ENCODE results near the gene DNAJC28. TPM values are rescaled to one million over a fixed set of nuclear protein-coding genes. Genes with fewer than 3 reads are reported as not detected.
"Not testable (repeated sequence)": the region's sequence is repeated elsewhere in the genome, so short reads cannot be mapped to it uniquely, and the experiment has no call there.

DNAJC28 gene
- total RNA-seq, 1 donor from 2014 or later: 2.1 TPM

DNA sequence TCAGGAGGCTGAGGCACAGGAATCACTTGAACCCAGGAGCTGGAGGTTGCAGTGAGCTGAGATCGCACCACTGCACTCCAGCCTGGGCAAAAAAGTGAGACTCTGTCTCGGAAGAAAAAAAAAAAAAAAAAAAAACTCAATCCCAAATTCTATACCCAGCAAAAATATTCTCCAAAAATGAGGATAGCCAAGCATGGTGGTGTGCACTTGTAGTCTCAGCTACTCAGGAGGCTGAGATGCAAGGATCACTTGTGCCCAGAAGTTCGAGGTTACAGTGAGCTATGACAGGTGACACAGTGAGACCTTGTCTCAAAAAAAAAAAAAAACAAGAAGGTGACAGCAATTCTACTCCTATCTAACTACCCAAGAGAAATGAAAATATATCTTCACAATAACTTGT is 18.2 kb downstream of the DNAJC28 start:
- TF ChIP-seq, protein P1, sequence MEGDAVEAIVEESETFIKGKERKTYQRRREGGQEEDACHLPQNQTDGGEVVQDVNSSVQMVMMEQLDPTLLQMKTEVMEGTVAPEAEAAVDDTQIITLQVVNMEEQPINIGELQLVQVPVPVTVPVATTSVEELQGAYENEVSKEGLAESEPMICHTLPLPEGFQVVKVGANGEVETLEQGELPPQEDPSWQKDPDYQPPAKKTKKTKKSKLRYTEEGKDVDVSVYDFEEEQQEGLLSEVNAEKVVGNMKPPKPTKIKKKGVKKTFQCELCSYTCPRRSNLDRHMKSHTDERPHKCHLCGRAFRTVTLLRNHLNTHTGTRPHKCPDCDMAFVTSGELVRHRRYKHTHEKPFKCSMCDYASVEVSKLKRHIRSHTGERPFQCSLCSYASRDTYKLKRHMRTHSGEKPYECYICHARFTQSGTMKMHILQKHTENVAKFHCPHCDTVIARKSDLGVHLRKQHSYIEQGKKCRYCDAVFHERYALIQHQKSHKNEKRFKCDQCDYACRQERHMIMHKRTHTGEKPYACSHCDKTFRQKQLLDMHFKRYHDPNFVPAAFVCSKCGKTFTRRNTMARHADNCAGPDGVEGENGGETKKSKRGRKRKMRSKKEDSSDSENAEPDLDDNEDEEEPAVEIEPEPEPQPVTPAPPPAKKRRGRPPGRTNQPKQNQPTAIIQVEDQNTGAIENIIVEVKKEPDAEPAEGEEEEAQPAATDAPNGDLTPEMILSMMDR (IDR thresholded peaks at IDR 0.05; ENCODE audit: insufficient read depth, low read depth, low read length): no peak
- TF ChIP-seq EZH2 (IDR thresholded peaks at IDR 0.05; ENCODE audit: insufficient read depth, low read length): no peak

GRCh38 chr21:33470701-33471100 is 20.8 kb downstream of the DNAJC28 start:
- H3K79me2 ChIP-seq (ENCODE audit: insufficient read depth, low read length): peaks cover 30% of the 10 kb centered on the region

More for the DNA sequence above, 18.2 kb downstream of the DNAJC28 start:
- Mint-ChIP-seq H3K9me3 (ENCODE audit: unreplicated experiment) (no peaks in the 10 kb centered on the region), H3K4me3 (ENCODE audit: unreplicated experiment) (no peak overlapping the region), H3K4me1 (ENCODE audit: low read depth, unreplicated experiment) (peaks cover under 1% of the 10 kb centered on the region), H3K27me3 (ENCODE audit: low read depth, unreplicated experiment) (no peaks in the 10 kb centered on the region), H3K27ac (ENCODE audit: unreplicated experiment) (no peak overlapping the region), H3K36me3 (ENCODE audit: low read depth, unreplicated experiment) (peaks cover 2% of the 10 kb centered on the region)
- no peak overlapping the region for H3K4me3 ChIP-seq (ENCODE audit: insufficient read depth, low read depth, low read length)
- DNase-seq (ENCODE audit: low read depth) (no peak), FAIRE-seq (no peak)
- peaks cover 25% of the 10 kb centered on the region for H4K20me1 ChIP-seq (ENCODE audit: insufficient read depth, low read length)
- no peaks in the 10 kb centered on the region for H3K36me3 ChIP-seq (ENCODE audit: insufficient read depth, low read length)
- no peak overlapping the region for H3K27ac ChIP-seq (ENCODE audit: low read depth, low read length)
- H3K9ac ChIP-seq (ENCODE audit: low read length): no peak overlapping the region
- H3K79me2 ChIP-seq (ENCODE audit: insufficient read depth, low read length): peaks cover 46% of the 10 kb centered on the region
- no peak overlapping the region for H3K4me2 ChIP-seq (ENCODE audit: low read length)
- H2AFZ ChIP-seq (ENCODE audit: low read depth, low read length): no peak overlapping the region
- no peaks in the 10 kb centered on the region for H3K9me3 ChIP-seq (ENCODE audit: insufficient read depth, low read depth, low read length)
- H3K4me1 ChIP-seq (ENCODE audit: insufficient read depth, low read length): peaks cover 3% of the 10 kb centered on the region
- H3K27me3 ChIP-seq (ENCODE audit: insufficient read depth, low read length): no peaks in the 10 kb centered on the region

DNA sequence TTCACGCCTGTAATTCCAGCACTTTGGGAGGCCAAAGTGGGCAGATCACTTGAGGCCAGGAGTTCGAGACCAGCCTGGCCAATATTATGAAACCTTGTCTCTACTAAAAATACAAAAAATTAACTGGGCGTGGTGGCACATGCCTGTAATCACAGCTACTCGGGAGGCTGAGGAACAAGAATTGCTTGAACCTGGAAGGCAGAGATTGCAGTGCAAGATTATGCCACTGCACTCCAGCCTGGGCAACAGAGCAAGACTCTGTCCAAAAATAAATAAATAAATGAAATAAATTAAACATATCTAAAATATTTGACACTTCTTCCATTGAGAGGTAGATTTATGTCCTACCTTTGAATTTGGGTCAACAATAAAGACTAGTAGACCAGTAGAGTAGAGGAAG is 22.3 kb downstream of the DNAJC28 start:
- not testable (repeated sequence) for H3K4me1 ChIP-seq (ENCODE audit: insufficient read depth, low read length); DNase-seq (ENCODE audit: low read depth); H3K36me3 ChIP-seq (ENCODE audit: insufficient read depth, low read length); FAIRE-seq; H3K4me2 ChIP-seq (ENCODE audit: low read length); H3K9me3 Mint-ChIP-seq (ENCODE audit: unreplicated experiment); H3K27ac Mint-ChIP-seq (ENCODE audit: unreplicated experiment); H3K4me3 Mint-ChIP-seq (ENCODE audit: unreplicated experiment); H3K9me3 ChIP-seq (ENCODE audit: insufficient read depth, low read depth, low read length); H2AFZ ChIP-seq (ENCODE audit: low read depth, low read length); H3K36me3 Mint-ChIP-seq (ENCODE audit: low read depth, unreplicated experiment); H3K27me3 ChIP-seq (ENCODE audit: insufficient read depth, low read length); H3K27me3 Mint-ChIP-seq (ENCODE audit: low read depth, unreplicated experiment); H3K27ac ChIP-seq (ENCODE audit: low read depth, low read length); H3K9ac ChIP-seq (ENCODE audit: low read length); H3K4me3 ChIP-seq (ENCODE audit: insufficient read depth, low read depth, low read length); H3K4me1 Mint-ChIP-seq (ENCODE audit: low read depth, unreplicated experiment)
- Histone ChIP-seq H4K20me1 (ENCODE audit: insufficient read depth, low read length) (peaks cover 22% of the 10 kb centered on the region), H3K79me2 (ENCODE audit: insufficient read depth, low read length) (peaks cover 23% of the 10 kb centered on the region)

More at GRCh38 chr21:33470701-33471100, 20.8 kb downstream of the DNAJC28 start:
- TF ChIP-seq EZH2 (IDR thresholded peaks at IDR 0.05; ENCODE audit: insufficient read depth, low read length): no peak
- TF ChIP-seq, protein P1 (IDR thresholded peaks at IDR 0.05; ENCODE audit: insufficient read depth, low read depth, low read length): no peak
- Histone ChIP-seq H3K9me3 (ENCODE audit: insufficient read depth, low read depth, low read length) (no peaks in the 10 kb centered on the region), H3K4me2 (ENCODE audit: low read length) (no peak overlapping the region), H3K4me3 (ENCODE audit: insufficient read depth, low read depth, low read length) (no peak overlapping the region), H3K27ac (ENCODE audit: low read depth, low read length) (no peak overlapping the region), H3K9ac (ENCODE audit: low read length) (no peak overlapping the region), H3K36me3 (ENCODE audit: insufficient read depth, low read length) (no peaks in the 10 kb centered on the region), H2AFZ (ENCODE audit: low read depth, low read length) (no peak overlapping the region), H3K27me3 (ENCODE audit: insufficient read depth, low read length) (no peaks in the 10 kb centered on the region), H4K20me1 (ENCODE audit: insufficient read depth, low read length) (peaks cover 22% of the 10 kb centered on the region), H3K4me1 (ENCODE audit: insufficient read depth, low read length) (no peaks in the 10 kb centered on the region)
- no peaks in the 10 kb centered on the region for H3K4me1 Mint-ChIP-seq (ENCODE audit: low read depth, unreplicated experiment)
- no peaks in the 10 kb centered on the region for H3K9me3 Mint-ChIP-seq (ENCODE audit: unreplicated experiment)
- no peaks in the 10 kb centered on the region for H3K27me3 Mint-ChIP-seq (ENCODE audit: low read depth, unreplicated experiment)
- H3K27ac Mint-ChIP-seq (ENCODE audit: unreplicated experiment): no peak overlapping the region
- FAIRE-seq (no peak), DNase-seq (ENCODE audit: low read depth) (no peak)
- H3K36me3 Mint-ChIP-seq (ENCODE audit: low read depth, unreplicated experiment): peaks cover 2% of the 10 kb centered on the region
- H3K4me3 Mint-ChIP-seq (ENCODE audit: unreplicated experiment): no peak overlapping the region

All from astrocyte (in vitro differentiated cells and primary cell).